Measurements from ENCODE around the gene SPANXN5.

DNA sequence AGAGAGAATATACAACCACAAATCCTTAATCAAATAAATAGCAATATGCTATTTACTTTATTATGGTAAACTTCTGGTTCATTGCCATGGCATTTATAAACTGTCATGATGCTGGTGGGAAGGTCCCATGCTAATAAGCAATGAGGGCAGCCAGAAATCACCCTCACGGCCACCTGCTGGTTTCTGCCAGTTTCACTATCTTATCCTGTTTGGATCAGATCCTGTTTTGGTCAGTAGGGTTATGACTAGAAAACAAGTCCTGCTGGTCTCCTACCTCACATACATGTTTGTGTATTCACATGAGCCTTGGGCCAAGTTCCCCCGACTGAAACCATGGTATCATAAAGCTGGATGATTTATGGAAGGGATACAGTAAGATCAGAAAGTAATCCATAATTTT lies 41.9 kb upstream of the SPANXN5 start:
- TF ChIP-seq, protein P1, sequence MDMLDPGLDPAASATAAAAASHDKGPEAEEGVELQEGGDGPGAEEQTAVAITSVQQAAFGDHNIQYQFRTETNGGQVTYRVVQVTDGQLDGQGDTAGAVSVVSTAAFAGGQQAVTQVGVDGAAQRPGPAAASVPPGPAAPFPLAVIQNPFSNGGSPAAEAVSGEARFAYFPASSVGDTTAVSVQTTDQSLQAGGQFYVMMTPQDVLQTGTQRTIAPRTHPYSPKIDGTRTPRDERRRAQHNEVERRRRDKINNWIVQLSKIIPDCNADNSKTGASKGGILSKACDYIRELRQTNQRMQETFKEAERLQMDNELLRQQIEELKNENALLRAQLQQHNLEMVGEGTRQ (IDR thresholded peaks at IDR 0.05), result no peak
- TF ChIP-seq, protein P2, sequence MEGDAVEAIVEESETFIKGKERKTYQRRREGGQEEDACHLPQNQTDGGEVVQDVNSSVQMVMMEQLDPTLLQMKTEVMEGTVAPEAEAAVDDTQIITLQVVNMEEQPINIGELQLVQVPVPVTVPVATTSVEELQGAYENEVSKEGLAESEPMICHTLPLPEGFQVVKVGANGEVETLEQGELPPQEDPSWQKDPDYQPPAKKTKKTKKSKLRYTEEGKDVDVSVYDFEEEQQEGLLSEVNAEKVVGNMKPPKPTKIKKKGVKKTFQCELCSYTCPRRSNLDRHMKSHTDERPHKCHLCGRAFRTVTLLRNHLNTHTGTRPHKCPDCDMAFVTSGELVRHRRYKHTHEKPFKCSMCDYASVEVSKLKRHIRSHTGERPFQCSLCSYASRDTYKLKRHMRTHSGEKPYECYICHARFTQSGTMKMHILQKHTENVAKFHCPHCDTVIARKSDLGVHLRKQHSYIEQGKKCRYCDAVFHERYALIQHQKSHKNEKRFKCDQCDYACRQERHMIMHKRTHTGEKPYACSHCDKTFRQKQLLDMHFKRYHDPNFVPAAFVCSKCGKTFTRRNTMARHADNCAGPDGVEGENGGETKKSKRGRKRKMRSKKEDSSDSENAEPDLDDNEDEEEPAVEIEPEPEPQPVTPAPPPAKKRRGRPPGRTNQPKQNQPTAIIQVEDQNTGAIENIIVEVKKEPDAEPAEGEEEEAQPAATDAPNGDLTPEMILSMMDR (IDR thresholded peaks at IDR 0.05), result no peak
- no peak for TF ChIP-seq ZNF302 (CRISPR knock-in tag; IDR thresholded peaks at IDR 0.05)
- TF ChIP-seq JUN (IDR thresholded peaks at IDR 0.05), result no peak
- no peak for TF ChIP-seq CHD2 (IDR thresholded peaks at IDR 0.05; ENCODE audit: low read length, partially characterized antibody)
- TF ChIP-seq BHLHE40 (IDR thresholded peaks at IDR 0.05; ENCODE audit: low read depth, low read length), result no peak
- no peak for TF ChIP-seq NR3C1 (IDR thresholded peaks at IDR 0.05)
- TF ChIP-seq SMC3 (IDR thresholded peaks at IDR 0.05), result no peak
- no peak for TF ChIP-seq CBX2 (IDR thresholded peaks at IDR 0.05; ENCODE audit: borderline replicate concordance, low read depth)
- TF ChIP-seq ESRRA (IDR thresholded peaks at IDR 0.05; ENCODE audit: borderline replicate concordance, low read length), result no peak
- TF ChIP-seq RNF2 (IDR thresholded peaks at IDR 0.05; ENCODE audit: borderline replicate concordance, low read depth), result no peak
- TF ChIP-seq POLR2AphosphoS2 (conservative IDR thresholded peaks at IDR 0.05; ENCODE audit: low read length), result no peak
- no peak for TF ChIP-seq HDAC2 (IDR thresholded peaks at IDR 0.05)
